Activated T-cell treated with anti-CD3 and anti-CD28 coated beads, Interleukin-2, amount 50 U/mL, for 24 hours (primary cell): ENCODE results near the gene GUCY1A1.
A peak's percentile ranks its signal among the peaks of the same experiment; 100 is the strongest.
"Not testable (repeated sequence)": the region's sequence is repeated elsewhere in the genome, so short reads cannot be mapped to it uniquely, and the experiment has no call there.

ENCODE experiments used
- DNase-seq: peaks from one replicate; pipeline ENCODE4 v3.0.0-alpha.2; 2020
- H3K27ac Mint-ChIP-seq: 2 replicates; pipeline ENCODE4 v1.8.0; 2020; ENCODE audit warnings: mild to moderate bottlenecking, mixed read lengths
- H3K27me3 Mint-ChIP-seq: 2 replicates; pipeline ENCODE4 v1.8.0; 2020; ENCODE audit warnings: mixed read lengths
- H3K36me3 Mint-ChIP-seq: 2 replicates; pipeline ENCODE4 v1.8.0; 2020; ENCODE audit warnings: low read depth, mixed read lengths
- H3K4me1 Mint-ChIP-seq: 2 replicates; pipeline ENCODE4 v1.8.0; 2020; ENCODE audit warnings: low read depth, mixed read lengths
- H3K4me3 Mint-ChIP-seq: 2 replicates; pipeline ENCODE4 v1.8.0; 2020; ENCODE audit warnings: mild to moderate bottlenecking, moderate library complexity, mixed read lengths
- H3K9me3 Mint-ChIP-seq: 2 replicates; pipeline ENCODE4 v1.8.0; 2020; ENCODE audit warnings: mixed read lengths

Gene GUCY1A1

DNA sequence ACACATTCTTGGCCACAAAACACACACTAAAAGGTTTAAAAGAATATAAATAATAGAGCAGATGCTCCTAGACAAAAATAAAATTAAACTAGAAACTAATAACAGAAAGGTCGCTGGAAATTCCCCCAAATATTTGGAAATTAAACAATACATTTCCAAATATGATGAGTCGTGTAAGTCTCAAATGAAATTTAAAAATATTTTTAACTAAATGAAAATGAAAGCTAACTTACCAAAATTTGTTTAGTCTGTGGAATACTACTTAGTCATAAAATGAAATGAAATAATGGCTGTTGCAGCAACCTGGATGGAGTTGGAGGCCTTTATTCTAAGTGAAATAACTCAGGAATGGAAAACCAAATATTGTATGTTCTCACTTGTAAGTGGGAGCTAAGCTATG is 20.6 kb upstream of the GUCY1A1 start:
- Mint-ChIP-seq H3K36me3 (no peaks in the 10 kb centered on the region), H3K9me3 (no peaks in the 10 kb centered on the region), H3K4me1 (no peaks in the 10 kb centered on the region), H3K4me3 (no peak overlapping the region), H3K27me3 (no peaks in the 10 kb centered on the region), H3K27ac (no peak overlapping the region)
- no peak for DNase-seq

DNA sequence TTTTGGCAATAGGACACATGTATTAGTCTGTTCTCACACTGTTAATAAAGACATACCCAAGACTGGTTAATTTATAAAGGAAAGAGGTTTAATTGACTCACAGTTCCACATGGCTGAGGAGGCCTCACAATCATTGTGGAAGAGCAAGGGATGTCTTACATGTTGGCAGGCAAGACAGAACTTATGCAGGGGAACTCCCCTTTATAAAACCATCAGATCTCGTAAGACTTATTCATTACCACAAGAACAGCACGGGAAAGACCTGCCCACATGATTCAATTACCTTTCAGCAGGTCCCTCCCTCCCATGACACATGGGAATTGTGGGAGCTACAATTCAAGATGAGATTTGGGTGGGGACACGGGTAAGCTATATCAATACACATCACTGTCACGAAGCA is 15.9 kb upstream of the GUCY1A1 start:
- not testable (repeated sequence) for H3K27ac Mint-ChIP-seq, H3K9me3 Mint-ChIP-seq, H3K4me1 Mint-ChIP-seq, DNase-seq, H3K27me3 Mint-ChIP-seq, H3K4me3 Mint-ChIP-seq, H3K36me3 Mint-ChIP-seq

DNA sequence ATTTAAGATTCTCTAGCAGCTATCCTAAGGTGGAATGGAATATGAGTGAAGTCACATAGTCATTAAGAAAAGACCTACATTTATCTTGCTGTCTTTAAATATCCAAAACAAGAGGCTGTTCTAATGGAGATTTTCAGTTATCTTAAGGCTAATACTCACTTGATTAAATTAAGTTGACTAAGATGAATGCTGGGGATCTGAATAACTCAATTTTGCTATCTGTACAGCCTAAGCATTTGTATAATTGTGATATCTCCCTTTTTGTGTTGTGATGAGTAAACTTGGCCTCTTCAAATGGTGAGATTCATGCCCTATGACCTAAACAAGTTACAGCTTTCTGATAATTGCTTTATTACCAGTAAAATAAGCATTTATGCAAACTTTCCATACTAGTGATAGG is 13.6 kb upstream of the GUCY1A1 start:
- no peak overlapping the region for H3K4me3 Mint-ChIP-seq
- no peaks in the 10 kb centered on the region for H3K36me3 Mint-ChIP-seq
- no peak for DNase-seq
- no peak overlapping the region for H3K27ac Mint-ChIP-seq
- no peaks in the 10 kb centered on the region for H3K9me3 Mint-ChIP-seq
- H3K27me3 Mint-ChIP-seq, result peaks cover 3% of the 10 kb centered on the region
- no peaks in the 10 kb centered on the region for H3K4me1 Mint-ChIP-seq

DNA sequence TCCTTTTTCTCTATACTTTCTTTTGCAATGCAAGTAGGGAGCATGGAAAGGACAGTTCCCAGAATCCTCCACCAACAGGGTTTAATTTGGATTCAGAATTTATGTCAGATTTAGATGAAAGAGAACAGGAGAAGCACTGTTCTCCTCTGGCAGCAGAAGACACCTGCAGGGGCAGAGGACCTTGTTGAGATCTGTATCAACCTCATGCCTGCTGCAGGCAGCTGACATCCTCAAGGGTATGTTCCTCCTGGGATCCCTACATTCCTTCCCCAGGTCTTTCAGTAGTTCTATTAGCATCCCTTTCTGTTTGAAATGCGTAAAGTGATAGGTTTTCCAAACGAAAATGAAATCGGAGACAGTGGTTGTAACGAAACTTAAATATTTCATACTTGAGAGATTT is 10.6 kb upstream of the GUCY1A1 start:
- Mint-ChIP-seq H3K36me3 (no peaks in the 10 kb centered on the region), H3K27ac (no peak overlapping the region), H3K27me3 (peaks cover 3% of the 10 kb centered on the region), H3K4me3 (no peak overlapping the region), H3K9me3 (no peaks in the 10 kb centered on the region), H3K4me1 (no peaks in the 10 kb centered on the region)
- no peak for DNase-seq

DNA sequence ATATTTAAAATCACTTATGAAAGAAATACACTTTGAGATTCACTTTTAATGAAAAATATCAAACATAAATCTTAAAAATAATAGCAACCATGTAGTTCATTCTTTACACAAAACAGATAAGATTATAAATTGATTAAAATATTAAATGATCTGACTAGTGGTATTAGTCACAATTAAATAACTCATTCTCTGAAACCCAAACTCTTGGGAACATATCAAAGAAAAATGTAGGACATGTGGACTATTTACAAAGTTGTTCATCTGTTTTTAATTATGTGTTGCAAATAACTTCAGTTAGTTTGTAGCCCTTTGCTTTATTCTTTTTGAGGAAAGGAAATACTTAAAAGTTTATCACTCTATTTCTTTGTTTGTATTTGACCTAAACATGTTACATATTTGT is 9.5 kb upstream of the GUCY1A1 start:
- Mint-ChIP-seq H3K4me3 (no peak overlapping the region), H3K36me3 (no peaks in the 10 kb centered on the region), H3K27me3 (peaks cover 3% of the 10 kb centered on the region), H3K27ac (no peak overlapping the region), H3K9me3 (no peaks in the 10 kb centered on the region), H3K4me1 (no peaks in the 10 kb centered on the region)
- no peak for DNase-seq

DNA sequence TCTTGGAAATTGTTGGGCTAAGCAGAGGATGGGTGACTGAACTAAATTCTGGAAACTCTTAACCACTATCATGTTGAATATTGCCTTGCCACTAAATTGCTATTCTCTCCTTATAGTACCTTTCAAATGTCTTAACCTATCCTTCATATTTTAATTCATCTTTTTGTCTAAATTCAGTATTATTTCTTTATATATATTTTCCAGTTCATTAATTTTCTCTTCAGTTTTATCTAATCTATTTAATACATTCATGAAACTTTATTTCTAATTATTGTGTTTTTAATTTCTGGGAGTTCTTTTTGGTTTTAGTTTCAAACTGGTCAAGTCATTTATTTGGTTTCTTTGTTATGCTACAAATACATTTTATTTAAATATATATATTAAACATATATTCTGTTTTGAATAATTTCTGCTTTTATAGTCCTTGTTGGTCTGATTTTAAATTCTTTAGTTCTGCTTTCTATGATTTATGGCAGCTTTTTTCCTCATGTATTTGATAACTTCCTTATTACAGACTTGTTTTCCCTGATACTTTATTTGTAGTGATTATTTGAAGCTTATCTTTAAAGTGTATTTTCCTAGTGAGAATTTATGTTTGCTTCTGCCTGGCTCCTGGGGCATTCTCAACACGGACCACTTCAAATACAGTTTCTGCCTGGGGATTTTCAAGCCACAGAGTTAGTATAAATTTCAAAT is 8.5 kb upstream of the GUCY1A1 start:
- no peaks in the 10 kb centered on the region for H3K27me3 Mint-ChIP-seq
- H3K4me3 Mint-ChIP-seq, result no peak overlapping the region
- H3K36me3 Mint-ChIP-seq, result no peaks in the 10 kb centered on the region
- H3K4me1 Mint-ChIP-seq, result no peaks in the 10 kb centered on the region
- no peaks in the 10 kb centered on the region for H3K9me3 Mint-ChIP-seq
- no peak overlapping the region for H3K27ac Mint-ChIP-seq
- no peak for DNase-seq

DNA sequence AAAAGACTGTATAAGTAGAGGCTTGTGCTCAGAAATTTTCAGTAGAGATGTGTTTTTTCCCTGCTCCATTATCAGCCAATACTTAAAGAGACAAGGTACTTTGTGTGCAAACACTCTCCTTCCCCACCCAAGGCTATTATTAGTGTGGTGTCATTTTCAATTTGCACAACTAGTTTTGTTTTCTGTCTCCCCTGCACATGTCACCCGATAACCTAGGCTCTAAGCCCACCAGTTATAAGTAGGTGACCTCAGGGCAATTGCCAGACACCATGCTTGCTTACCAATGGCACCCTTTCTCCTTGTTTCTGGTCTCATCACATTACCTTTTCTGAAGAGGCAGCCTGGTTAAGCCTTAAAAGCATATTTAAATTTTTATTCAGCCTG is 8.0 kb upstream of the GUCY1A1 start:
- no peaks in the 10 kb centered on the region for H3K9me3 Mint-ChIP-seq
- no peaks in the 10 kb centered on the region for H3K4me1 Mint-ChIP-seq
- peaks cover 3% of the 10 kb centered on the region for H3K27me3 Mint-ChIP-seq
- no peaks in the 10 kb centered on the region for H3K36me3 Mint-ChIP-seq
- H3K27ac Mint-ChIP-seq, result no peak overlapping the region
- no peak for DNase-seq
- no peak overlapping the region for H3K4me3 Mint-ChIP-seq

DNA sequence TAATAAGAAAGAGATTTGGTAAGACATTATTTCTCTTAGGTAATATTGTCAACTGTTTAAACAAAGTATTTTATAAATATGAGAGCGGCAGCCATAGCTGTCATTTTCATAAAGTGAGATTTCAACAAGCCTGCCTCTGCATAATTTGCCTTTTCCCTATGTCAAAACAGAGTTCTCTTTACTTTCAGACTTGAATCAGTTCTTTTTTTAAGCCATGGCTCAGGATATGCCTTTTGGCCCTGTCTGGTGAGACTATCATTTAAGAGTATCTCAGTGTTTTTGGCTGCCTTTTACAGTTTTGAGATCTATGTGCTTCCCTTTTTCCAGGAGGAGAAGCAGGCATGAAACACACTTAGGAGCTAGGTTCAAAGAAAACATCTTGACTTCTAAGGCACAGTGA is 7.5 kb upstream of the GUCY1A1 start:
- Mint-ChIP-seq H3K27me3 (peaks cover 8% of the 10 kb centered on the region), H3K4me1 (no peaks in the 10 kb centered on the region), H3K27ac (no peak overlapping the region), H3K36me3 (no peaks in the 10 kb centered on the region), H3K4me3 (no peak overlapping the region), H3K9me3 (no peaks in the 10 kb centered on the region)
- DNase-seq, result no peak

DNA sequence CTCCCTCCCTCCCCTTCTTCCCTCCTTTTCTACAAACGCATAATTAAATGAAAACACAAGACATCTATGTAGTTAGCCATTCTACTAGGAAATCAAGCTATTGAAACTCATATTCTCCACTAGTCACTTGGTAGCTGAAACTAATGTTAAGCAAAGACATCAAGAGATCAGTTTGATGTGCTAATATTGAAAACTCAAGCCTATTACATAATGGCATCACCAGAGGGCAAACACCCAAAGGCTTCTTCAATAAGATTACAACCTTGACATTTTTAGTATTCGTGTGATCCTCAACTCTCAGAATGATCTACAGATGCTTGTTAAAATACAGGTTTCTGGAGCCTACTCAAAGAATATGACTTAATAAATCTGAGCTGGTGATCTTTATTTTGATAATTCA is 6.2 kb upstream of the GUCY1A1 start:
- Mint-ChIP-seq H3K27ac (no peak overlapping the region), H3K27me3 (peaks cover 21% of the 10 kb centered on the region), H3K36me3 (no peaks in the 10 kb centered on the region), H3K9me3 (no peaks in the 10 kb centered on the region), H3K4me1 (no peaks in the 10 kb centered on the region), H3K4me3 (no peak overlapping the region)
- DNase-seq, result no peak

DNA sequence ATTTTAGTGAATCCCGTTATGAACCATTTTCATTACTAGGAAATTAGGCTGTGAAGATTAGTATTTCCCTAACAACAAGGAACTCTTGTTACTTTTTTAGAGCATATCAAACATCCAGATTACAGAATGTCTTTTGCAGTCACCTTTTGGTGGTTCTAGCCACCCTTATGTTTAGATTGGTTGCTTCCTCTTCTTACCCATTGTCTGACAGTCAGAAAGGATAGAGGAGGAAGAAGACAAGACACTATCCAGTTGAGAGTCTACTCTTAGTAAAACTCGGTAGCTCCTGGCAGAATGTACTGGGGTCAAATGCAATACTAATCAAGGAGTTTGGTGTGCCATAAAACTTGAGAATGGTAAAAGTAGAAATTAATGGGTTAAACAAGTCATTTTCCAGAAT is 1.6 kb upstream of the GUCY1A1 start:
- Mint-ChIP-seq H3K27me3 (peaks cover 56% of the 10 kb centered on the region), H3K36me3 (no peaks in the 10 kb centered on the region), H3K4me3 (no peak overlapping the region), H3K27ac (no peak overlapping the region), H3K4me1 (peaks cover 18% of the 10 kb centered on the region), H3K9me3 (no peaks in the 10 kb centered on the region)
- no peak for DNase-seq

DNA sequence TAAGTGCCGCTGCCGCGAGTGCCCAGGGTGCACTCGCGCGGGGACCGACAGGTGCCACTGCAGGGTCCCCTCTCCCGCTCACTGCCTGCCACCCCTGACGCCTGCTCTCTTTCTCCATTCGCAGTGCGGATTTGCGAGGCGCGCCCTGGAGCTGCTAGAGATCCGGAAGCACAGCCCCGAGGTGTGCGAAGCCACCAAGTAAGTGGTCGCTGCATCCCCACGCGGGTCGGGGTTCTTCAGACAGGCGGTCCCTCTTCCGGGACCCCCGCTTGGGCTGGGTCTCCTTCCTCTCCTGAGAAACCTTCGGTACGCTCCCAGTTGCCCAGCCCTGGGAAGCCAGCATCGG is 547 bp downstream of the GUCY1A1 start:
- Mint-ChIP-seq H3K27me3 (peaks cover 58% of the 10 kb centered on the region), H3K27ac (no peak overlapping the region)

DNA sequence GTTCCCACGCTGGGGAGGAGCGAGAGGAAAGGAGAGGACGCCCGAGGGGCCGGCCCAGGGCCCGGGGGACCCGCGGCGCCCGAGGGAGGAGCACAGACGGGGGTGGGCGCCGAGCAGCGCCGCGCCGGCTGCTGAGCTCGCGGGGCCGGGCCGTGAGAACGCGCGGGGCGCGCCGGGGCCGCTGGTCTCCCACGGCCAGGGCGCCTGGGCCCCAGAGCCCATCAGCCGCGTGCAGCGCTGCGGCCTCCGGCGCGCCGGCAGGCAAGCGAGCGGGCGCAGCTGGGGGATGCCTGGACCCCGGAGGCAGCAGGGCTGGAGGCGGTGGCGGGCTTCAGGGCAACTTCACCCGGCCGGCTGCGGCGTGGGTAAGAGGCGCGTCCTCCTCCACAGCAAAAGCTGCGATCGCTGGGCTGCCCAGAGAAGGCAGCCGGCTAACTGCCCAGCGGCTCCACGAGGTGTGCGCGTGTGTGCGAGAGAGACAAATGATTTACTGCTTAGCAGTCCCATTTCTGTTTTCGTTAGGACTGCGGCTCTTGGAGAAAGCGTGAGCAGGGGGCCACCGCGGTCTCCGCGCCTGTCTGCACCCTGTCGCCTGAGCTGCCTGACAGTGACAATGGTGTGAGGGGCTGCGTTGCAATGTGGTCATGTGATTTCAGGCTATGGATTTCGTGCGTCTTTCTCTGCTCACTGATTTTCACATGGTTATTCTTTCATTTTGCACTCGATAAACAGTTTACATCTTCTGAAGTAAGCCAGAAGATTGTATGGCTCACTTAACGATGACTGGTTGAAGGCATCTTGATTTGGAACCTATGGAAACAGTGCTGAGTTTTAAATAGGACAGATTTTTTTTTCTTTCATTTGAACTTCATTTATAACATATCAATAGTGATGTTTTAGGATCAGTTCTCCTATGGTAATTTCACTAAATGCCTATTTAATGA is 1.2 kb downstream of the GUCY1A1 start:
- peak overlapping the region; percentile 60 for H3K4me3 Mint-ChIP-seq
- H3K4me1 Mint-ChIP-seq, result peaks cover 18% of the 10 kb centered on the region
- H3K36me3 Mint-ChIP-seq, result no peaks in the 10 kb centered on the region
- H3K27ac Mint-ChIP-seq, result no peak overlapping the region
- peak; percentile 39 for DNase-seq
- no peaks in the 10 kb centered on the region for H3K9me3 Mint-ChIP-seq
- peaks cover 58% of the 10 kb centered on the region for H3K27me3 Mint-ChIP-seq

More for the DNA sequence above, 547 bp downstream of the GUCY1A1 start:
- Mint-ChIP-seq H3K9me3 (no peaks in the 10 kb centered on the region), H3K4me1 (peaks cover 18% of the 10 kb centered on the region), H3K36me3 (no peaks in the 10 kb centered on the region), H3K4me3 (peak overlapping the region; percentile 75)
- DNase-seq, result no peak

DNA sequence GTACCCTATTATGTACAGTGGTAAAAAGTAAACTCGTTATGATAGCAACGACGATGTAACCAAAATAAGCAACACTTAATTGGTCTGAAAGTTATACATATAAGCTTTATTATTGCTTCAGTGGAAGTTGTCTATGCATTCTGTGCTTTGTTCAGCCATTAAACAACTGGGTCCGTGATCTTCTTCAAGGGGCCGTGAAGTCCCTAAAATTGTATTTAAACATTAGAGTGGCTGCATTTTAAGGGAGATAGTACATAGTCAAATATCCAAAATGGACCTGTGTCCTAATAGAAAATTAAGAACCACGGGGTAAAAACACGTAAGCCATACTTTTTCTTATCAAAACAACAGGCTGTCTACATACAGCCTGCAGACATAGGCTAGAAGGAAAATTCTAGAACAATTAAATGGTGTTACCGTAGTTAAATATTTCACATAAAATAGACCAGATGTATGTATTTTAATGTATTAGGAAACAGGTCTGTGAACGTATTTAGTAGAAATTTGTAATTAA is 2.1 kb downstream of the GUCY1A1 start:
- Mint-ChIP-seq H3K4me3 (no peak overlapping the region), H3K36me3 (no peaks in the 10 kb centered on the region), H3K9me3 (no peaks in the 10 kb centered on the region), H3K4me1 (peaks cover 18% of the 10 kb centered on the region), H3K27me3 (peaks cover 54% of the 10 kb centered on the region), H3K27ac (no peak overlapping the region)
- no peak for DNase-seq

DNA sequence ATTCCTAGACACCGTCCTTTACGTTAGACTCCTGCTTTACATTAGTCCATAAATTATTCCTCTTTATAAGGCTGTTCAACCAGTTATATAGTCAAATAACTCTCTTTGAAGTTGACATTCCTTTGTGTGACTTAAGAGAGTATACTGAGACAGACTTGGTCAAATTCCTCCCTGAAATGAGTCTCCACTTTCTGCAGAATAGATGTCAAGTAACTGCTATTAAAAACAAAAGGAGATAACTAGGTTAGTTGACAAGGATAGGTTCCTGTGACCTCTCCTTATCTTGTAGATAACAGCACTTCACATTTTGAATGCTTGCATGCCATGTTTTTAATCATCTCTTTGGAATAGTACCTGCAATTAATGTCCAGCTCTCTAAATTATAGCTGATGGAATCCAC is 5.7 kb downstream of the GUCY1A1 start:
- H3K9me3 Mint-ChIP-seq, result no peaks in the 10 kb centered on the region

DNA sequence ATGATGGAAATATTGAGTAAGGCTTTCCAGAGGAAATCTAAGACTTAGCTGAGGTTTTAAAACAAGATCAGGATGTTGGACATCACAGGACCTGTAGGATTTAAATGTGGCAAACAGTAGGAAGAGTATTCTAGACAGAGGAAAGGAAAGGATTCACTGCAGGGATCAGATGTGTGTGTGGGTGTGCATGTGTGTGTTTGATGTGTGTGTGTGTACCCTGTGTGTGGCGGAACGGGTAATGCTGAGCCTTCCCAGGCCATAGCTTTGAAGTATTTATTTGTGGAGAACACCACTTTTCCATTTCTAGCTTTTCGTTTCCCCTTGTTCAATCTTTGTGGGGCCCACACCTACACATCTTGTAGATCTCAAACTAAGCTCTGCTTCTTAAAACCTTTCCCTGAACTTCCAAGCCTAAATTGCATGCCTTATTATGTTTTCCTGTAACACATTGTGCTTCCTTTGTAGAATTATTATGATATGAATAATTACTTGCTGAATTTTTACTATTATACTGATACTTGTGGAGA is 6.9 kb downstream of the GUCY1A1 start:
- Mint-ChIP-seq H3K36me3 (no peaks in the 10 kb centered on the region), H3K4me3 (no peak overlapping the region), H3K9me3 (no peaks in the 10 kb centered on the region), H3K27ac (no peak overlapping the region), H3K4me1 (no peaks in the 10 kb centered on the region), H3K27me3 (peaks cover 19% of the 10 kb centered on the region)
- DNase-seq, result no peak

More for the DNA sequence above, 5.7 kb downstream of the GUCY1A1 start:
- Mint-ChIP-seq H3K4me3 (no peak overlapping the region), H3K27me3 (peaks cover 27% of the 10 kb centered on the region), H3K27ac (no peak overlapping the region), H3K36me3 (no peaks in the 10 kb centered on the region), H3K4me1 (peaks cover 5% of the 10 kb centered on the region)
- DNase-seq, result no peak
